ENCODE results near the gene UBE2F. TPM values are rescaled to one million over a fixed set of nuclear protein-coding genes. Genes with fewer than 3 reads are reported as not detected.

The UBE2F gene
- total RNA-seq, 1 experiment from 2014 or later: 62.1 TPM

- Mint-ChIP-seq H3K27ac (peak overlapping the region in 1 of 3 experiments; percentile 57; a peak in 2 of 7 replicates), H3K4me3 (no peak overlapping the region), H3K27me3 (ENCODE audit: low read depth) (no peaks in the 10 kb centered on the region), H3K36me3 (ENCODE audit: insufficient read depth in 1 of 3, low read depth in 3 of 3) (peaks cover 65 to 85% (median 75%) of the 10 kb centered on the region in 3 experiments; a peak in 6 of 7 replicates), H3K4me1 (peaks cover 7 to 9% of the 10 kb centered on the region in 2 experiments), H3K9me3 (no peaks in the 10 kb centered on the region)
- no CpG with 5 or more reads among the region's 7 CpGs for WGBS (ENCODE audit: extremely low coverage, insufficient read length, low lambda C conversion rate)
- Histone ChIP-seq H3K9me3 (ENCODE audit: control insufficient read depth, low read depth, low read length) (no peaks in the 10 kb centered on the region), H3K14ac (ENCODE audit: insufficient read depth, low read length) (no peak overlapping the region), H3K4me2 (ENCODE audit: insufficient read depth, insufficient read length, low read length) (no peak overlapping the region), H2BK15ac (ENCODE audit: low read depth, low read length) (no peak overlapping the region), H3K9ac (ENCODE audit: extremely low read depth, insufficient read length, low read length) (no peak overlapping the region), H3K27me3 (ENCODE audit: insufficient read depth, low read length) (no peaks in the 10 kb centered on the region), H2AK5ac (ENCODE audit: insufficient read length, low read length) (no peak overlapping the region), H2AFZ (ENCODE audit: low read length) (no peak overlapping the region), H2BK120ac (ENCODE audit: low read depth, low read length, poor library complexity, severe bottlenecking) (no peak overlapping the region), H3K4ac (ENCODE audit: low read depth, low read length) (no peak overlapping the region), H2BK5ac (ENCODE audit: insufficient read length, low read length) (no peak overlapping the region), H3K23me2 (ENCODE audit: insufficient read length, low read depth, low read length, poor library complexity, severe bottlenecking) (no peaks in the 10 kb centered on the region), H4K91ac (ENCODE audit: insufficient read length, low read depth, low read length) (no peak overlapping the region), H2BK12ac (ENCODE audit: insufficient read length, low read depth, low read length) (no peak overlapping the region), H4K8ac (replicated peaks; ENCODE audit: insufficient read length, low read depth, low read length) (no peak overlapping the region), H3K4me1 (ENCODE audit: insufficient read depth, low read length) (peaks cover 2% of the 10 kb centered on the region), H3K79me2 (ENCODE audit: insufficient read depth, low read length) (peaks cover 2% of the 10 kb centered on the region; the same call in 1 of the 2 replicates), H3K18ac (ENCODE audit: insufficient read length, low read depth, low read length) (no peak overlapping the region), H2BK20ac (ENCODE audit: low read depth, low read length, poor library complexity, severe bottlenecking) (no peak overlapping the region), H3T11ph (ENCODE audit: low read length) (no peak overlapping the region), H3K79me1 (ENCODE audit: insufficient read depth, low read depth, low read length, poor library complexity, severe bottlenecking) (peaks cover 7% of the 10 kb centered on the region), H3K27ac (ENCODE audit: insufficient read length, low read depth, low read length) (no peak overlapping the region), H4K5ac (ENCODE audit: insufficient read length, low read depth, low read length) (no peak overlapping the region), H3K56ac (ENCODE audit: insufficient read length, low read depth, low read length) (no peak overlapping the region), H3K23ac (ENCODE audit: insufficient read length, low read depth, low read length) (no peak overlapping the region), H4K20me1 (ENCODE audit: control insufficient read depth, insufficient read depth, insufficient read length) (no peaks in the 10 kb centered on the region)
- DNase-seq: no peak
- TF ChIP-seq CTCF (conservative IDR thresholded peaks at IDR 0.05): no peak
These were observed 101.1 kb downstream of the UBE2F start for GRCh38 chr2:238067939-238068338.

Data from H9 (cell line).